SK-N-SH treated with all-trans-retinoic acid at 6 μM for 48 hours (cell line): ENCODE data around the gene PAIP2.

ENCODE experiments used
- ARNTL ChIP-seq: fragments of 450-650 bp; formaldehyde crosslinking; IDR thresholded peaks from 2 replicates; pipeline ENCODE4 v1.5.0; 2020; ENCODE audit warnings: low read depth, mild to moderate bottlenecking, moderate library complexity, borderline replicate concordance
- BACH2 ChIP-seq: fragments of 250-450 bp; sonication (Bioruptor Pico); IDR thresholded peaks from 2 replicates; pipeline ENCODE4 v1.9.0; 2021; ENCODE audit warnings: mild to moderate bottlenecking, borderline replicate concordance
- CSDC2 ChIP-seq: fragments of 250-450 bp; sonication (Bioruptor Pico); IDR thresholded peaks from 2 replicates; pipeline ENCODE4 v1.5.0; 2020; ENCODE audit warnings: mild to moderate bottlenecking, moderate library complexity
- PPARA ChIP-seq: fragments of 250-450 bp; sonication (Bioruptor Pico); IDR thresholded peaks from 2 replicates; pipeline ENCODE4 v1.5.0; 2020; ENCODE audit warnings: mild to moderate bottlenecking, borderline replicate concordance
- RARB ChIP-seq: fragments of 250-450 bp; sonication (Bioruptor Pico); IDR thresholded peaks from 2 replicates; pipeline ENCODE4 v1.8.0; 2021; ENCODE audit warnings: mild to moderate bottlenecking, moderate library complexity
- ZC3H10 ChIP-seq: fragments of 250-450 bp; sonication (Bioruptor Pico); IDR thresholded peaks from 2 replicates; pipeline ENCODE4 v1.5.1; 2021; ENCODE audit warnings: mild to moderate bottlenecking, moderate library complexity
- ZFP30 ChIP-seq: fragments of 450-650 bp; formaldehyde crosslinking; IDR thresholded peaks from 2 replicates; pipeline ENCODE4 v1.5.0; 2022; ENCODE audit warnings: mild to moderate bottlenecking, moderate library complexity
- ZNF565 ChIP-seq: fragments of 450-650 bp; formaldehyde crosslinking; conservative IDR thresholded peaks from 2 replicates; pipeline ENCODE4 v1.5.0; 2020; ENCODE audit warnings: low read depth, mild to moderate bottlenecking, moderate library complexity
- ZNF8 ChIP-seq: fragments of 450-650 bp; formaldehyde crosslinking; IDR thresholded peaks from 2 replicates; pipeline ENCODE4 v1.5.0; 2020; ENCODE audit warnings: mild to moderate bottlenecking, moderate library complexity
- TF ChIP-seq, protein P1 (sequence below): fragments of 250-450 bp; sonication (Bioruptor Pico); IDR thresholded peaks from 2 replicates; pipeline ENCODE4 v1.5.1; 2020; ENCODE audit warnings: low read depth, mild to moderate bottlenecking, moderate library complexity

DNA sequence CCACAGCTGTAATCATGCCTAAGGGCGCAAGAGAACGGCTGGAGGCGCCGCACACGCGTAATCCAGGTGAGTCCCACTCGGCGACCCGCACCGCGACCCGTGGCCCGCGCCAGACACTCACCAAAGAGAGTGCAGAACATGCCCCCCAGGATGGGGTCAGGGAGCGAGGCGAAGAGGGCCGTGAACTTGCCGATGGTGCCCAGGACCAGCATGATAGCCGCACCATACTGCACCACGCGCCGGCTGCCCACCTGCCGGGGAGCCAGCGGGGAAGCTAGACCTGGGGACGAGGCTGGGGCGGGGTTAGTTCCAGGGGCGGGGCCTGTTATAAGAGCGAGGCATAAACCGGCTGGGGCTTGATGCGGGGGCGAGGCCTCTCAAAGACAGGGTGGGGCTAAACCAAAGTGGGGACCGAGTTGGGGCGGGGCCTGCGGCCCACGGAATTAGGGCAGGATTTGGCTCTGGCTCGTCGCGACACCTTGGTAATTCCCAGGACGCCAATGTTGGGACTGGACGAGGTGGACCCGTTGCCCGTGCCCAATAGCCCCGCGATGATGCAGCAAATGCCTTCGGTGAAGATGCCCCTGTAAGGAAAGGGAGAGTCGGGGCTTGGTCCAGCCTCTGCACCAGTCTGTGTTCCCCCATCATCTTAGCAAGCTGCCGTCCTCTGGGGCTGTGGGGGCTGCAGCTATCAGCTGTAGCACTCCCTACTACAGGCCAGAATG lies 36.6 kb downstream of the PAIP2 start:
- TF ChIP-seq RARB (CRISPR knock-in tag), result no peak
- TF ChIP-seq, protein P1, sequence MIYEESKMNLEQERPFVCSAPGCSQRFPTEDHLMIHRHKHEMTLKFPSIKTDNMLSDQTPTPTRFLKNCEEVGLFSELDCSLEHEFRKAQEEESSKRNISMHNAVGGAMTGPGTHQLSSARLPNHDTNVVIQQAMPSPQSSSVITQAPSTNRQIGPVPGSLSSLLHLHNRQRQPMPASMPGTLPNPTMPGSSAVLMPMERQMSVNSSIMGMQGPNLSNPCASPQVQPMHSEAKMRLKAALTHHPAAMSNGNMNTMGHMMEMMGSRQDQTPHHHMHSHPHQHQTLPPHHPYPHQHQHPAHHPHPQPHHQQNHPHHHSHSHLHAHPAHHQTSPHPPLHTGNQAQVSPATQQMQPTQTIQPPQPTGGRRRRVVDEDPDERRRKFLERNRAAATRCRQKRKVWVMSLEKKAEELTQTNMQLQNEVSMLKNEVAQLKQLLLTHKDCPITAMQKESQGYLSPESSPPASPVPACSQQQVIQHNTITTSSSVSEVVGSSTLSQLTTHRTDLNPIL (CRISPR knock-in tag), result no peak
- no peak for TF ChIP-seq CSDC2 (CRISPR knock-in tag)
- TF ChIP-seq ZFP30, result no peak
- TF ChIP-seq ARNTL, result no peak
- TF ChIP-seq ZC3H10, result no peak
- no peak for TF ChIP-seq BACH2 (CRISPR knock-in tag)
- no peak for TF ChIP-seq PPARA (CRISPR knock-in tag)
- TF ChIP-seq ZNF565 (CRISPR knock-in tag), result no peak
- no peak for TF ChIP-seq ZNF8 (CRISPR knock-in tag)
